ENCODE data around the gene REV1.
A peak's percentile ranks its signal among the peaks of the same experiment; 100 is the strongest.
"Not testable (repeated sequence)": the region's sequence is repeated elsewhere in the genome, so short reads cannot be mapped to it uniquely, and the experiment has no call there.

Gene REV1

GRCh38 chr2:99485411-99485810 lies 4.4 kb downstream of the REV1 start:
- DNase-seq = no peak

- DNase-seq = no peak
Measured at GRCh38 chr2:99484205-99484604, 5.6 kb downstream of the REV1 start.

- DNase-seq = peak; percentile 18
Measured at GRCh38 chr2:99481941-99482340, 7.9 kb downstream of the REV1 start.

GRCh38 chr2:99481527-99481926 lies 8.3 kb downstream of the REV1 start:
- no peak for DNase-seq

GRCh38 chr2:99480390-99480789 lies 9.4 kb downstream of the REV1 start:
- DNase-seq = no peak

- no peak for DNase-seq
Measured at GRCh38 chr2:99478632-99479031, 11.2 kb downstream of the REV1 start.

DNA sequence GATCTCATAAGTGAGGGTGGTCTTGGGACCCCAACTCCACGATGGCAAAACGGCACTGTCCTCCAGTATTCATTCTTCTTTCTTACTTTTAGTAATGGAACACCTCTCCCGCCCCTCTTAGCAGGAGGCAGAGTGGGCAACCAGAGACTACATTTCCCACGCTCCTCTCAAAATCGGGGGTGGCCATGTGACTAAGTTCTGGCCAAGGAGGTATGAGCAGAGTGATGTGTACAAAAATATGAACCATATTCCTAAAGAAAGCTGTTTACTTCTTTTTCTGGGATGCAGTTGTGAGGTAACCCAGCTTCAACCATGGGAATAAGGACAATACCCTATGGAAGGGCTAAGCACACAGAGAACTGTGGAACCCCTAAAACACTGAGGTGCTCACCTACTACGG lies 12.8 kb downstream of the REV1 start:
- DNase-seq = no peak

DNA sequence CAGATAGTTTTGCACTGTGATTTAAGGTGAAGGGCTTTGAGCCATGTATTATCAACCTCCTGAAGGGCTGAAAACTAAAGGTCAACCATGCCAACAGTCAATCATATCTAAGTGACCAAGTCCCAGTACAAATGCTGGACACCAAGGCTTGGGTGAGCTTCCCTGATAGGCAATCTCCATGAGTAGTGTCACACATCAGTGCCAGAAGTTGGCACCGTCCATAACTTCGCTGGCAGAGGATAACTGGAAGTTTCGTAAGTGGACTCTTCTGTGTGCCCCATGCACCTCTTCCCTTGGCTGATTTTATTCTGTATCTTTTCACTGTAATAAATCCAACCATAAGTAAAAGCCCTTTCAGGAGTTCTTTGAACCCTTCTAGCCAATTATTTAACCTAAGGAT lies 13.2 kb downstream of the REV1 start:
- no peak for DNase-seq

GRCh38 chr2:99475095-99475494 lies 14.7 kb downstream of the REV1 start:
- not testable (repeated sequence) for DNase-seq

DNA sequence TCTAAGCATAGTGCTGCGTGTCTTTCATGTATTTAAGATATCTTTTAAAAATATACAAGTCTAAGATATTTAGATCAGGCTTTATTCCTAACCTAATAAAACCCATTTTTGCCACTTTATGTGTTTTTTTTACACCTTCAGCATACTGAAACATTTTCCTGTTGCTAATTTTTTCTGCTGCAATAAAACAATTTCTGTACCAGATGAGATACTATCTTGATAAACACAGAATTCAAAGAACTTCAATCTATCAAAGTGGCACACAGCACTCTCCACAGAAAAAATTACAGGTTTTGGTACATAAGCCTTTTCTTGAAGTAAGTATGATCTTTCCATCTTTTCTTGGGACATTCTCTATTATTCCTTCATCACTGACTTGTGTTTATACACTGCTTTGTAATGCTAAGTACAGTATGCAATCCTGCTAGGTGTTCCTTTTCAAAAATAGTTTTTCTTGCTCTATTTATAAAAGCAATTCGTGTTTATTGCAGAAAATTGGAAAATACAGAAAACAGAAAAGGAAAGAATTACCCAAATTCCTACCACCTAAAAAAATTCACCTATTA lies 16.2 kb downstream of the REV1 start:
- DNase-seq = no peak

- no peak for DNase-seq
Measured at GRCh38 chr2:99472600-99472960, 17.2 kb downstream of the REV1 start.

GRCh38 chr2:99471654-99472599 lies 17.9 kb downstream of the REV1 start:
- DNase-seq = no peak

DNA sequence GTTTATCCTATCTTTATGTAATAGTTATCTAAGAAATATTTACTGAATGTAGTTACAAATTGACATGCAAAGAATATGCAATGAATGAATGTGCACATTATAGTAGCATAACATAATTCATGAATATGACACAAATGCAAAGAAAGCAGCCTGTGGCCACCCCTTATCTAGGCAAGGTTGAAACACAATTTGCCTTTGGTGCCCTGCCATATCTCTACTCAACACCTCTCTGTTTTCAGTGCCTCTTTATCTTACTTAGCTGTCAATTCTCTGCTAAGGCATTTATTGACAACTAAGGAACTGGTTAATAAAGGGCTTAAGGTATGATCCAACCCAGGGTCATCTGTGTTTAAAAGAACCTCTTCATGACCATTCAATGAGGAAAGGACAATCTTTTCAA lies 18.9 kb downstream of the REV1 start:
- DNase-seq = no peak

- DNase-seq = not testable (repeated sequence)
Measured at GRCh38 chr2:99470459-99470858, 19.4 kb downstream of the REV1 start.

DNA sequence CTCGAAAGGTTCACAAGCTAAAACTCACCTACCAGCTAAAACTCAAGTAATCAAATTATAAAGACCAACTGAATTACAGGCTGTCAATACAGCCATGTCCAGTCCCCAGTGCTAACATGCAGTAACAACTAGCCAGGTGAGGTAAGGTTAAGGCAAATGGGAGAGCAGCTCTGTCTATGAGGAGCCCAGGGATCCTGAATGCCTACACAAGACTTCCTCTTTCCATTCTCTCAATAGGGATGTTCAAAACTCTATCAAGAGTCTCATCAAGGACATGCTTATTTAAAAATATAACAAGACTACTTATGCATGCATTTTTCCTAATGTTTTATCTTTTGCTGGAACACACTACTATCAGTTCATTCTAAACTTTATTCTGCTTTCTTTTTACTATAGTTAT lies 20.4 kb downstream of the REV1 start:
- no peak for DNase-seq

DNA sequence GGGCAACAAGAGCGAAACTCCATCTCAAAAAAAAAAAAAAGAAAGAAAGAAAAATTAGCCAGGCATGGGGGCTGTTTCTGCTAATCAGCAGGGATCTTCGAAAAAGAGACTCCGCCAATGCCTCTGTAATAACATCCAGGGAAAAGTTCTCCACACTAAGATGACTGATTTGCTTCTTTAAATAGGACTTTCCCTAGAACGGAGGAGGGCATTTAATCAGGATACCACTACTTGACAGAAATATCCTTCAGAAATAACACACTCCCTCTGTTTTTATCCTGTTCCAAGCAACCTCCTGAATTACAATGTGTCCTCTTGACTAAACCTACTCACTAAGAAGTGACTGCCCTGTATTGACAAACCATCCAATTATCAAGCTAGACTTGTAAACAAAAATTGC lies 21.7 kb downstream of the REV1 start:
- DNase-seq = no peak

GRCh38 chr2:99467390-99467789 lies 22.4 kb downstream of the REV1 start:
- no peak for DNase-seq

DNA sequence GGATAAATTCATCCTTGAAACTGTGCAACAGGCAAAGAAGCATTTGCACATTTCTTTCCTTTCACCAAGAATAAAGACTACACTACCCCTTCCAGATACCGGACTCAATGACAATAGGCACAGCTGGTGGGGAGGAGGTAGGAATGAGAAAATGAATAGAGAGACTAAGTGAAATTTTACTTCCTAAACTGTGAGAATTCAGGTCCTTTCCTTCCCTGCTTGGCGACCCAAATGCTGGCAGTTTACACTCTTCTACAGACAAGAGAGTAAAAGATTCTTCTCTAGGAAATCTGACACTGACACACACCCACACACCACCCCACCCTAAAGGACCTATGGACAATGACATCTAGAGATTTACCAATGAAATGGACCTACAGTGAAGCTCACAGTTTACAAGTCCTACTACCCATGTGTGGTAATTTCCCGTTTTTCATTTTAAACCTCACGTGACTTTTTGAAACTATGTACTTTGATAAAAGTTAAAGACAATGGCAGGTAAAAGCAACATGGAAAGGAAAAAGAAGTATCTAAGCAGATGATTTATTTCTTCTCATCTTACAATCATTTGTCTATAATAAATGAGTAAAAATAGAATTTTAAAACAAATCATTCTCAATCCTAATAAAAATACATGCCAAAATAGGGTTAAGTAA lies 27.9 kb downstream of the REV1 start:
- no peak for DNase-seq

DNA sequence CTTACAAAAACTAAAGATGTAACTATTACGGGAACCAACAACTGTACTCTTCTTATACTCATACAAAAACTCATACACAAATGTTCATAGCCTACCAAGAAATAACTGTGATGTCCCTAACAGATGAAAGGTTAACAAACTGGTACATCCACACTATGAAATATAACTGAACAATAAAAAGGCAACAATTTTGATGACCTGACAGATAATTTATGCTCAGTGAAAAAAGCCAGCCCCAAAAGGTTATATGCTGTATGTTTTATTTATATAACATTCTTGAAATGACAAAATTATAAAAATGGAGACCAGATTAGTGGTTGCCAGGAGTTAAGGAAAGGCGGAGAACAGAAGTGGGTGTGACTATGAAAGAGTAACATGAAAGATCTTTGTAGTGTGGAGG lies 31.3 kb downstream of the REV1 start:
- DNase-seq = no peak

- DNase-seq = no peak
Measured at GRCh38 chr2:99451686-99452085, 38.1 kb downstream of the REV1 start.

GRCh38 chr2:99451280-99451679 lies 38.5 kb downstream of the REV1 start:
- DNase-seq = no peak

- DNase-seq = peak; percentile 6
Measured at GRCh38 chr2:99450199-99450598, 39.6 kb downstream of the REV1 start.

GRCh38 chr2:99448556-99448955 lies 41.3 kb downstream of the REV1 start:
- no peak for DNase-seq

DNA sequence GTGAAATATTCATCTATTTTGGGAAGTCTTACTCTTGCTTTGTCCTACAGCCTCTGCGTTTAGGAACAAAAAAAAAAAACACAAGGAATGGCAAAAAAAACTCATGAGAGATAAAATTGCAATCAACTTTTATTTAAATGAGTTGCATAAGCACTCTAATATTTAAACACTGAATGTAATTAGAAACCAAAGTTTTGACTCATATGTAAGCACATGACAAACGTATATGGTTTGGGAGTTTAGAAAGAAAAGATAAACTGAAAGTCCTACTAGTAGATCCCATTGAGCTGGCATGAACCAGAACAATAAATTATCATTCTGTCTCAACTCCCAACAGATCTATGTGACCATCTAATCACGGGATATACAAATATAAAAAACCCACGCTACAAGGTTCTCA lies 44.8 kb downstream of the REV1 start:
- DNase-seq = no peak

All from NCI-H82 (cell line).